SK-N-SH treated with all-trans-retinoic acid at 6 μM for 48 hours (cell line): Measurements from ENCODE around the gene CPB1.

ENCODE experiments used
- ATAC-seq: fragments of 200-7000 bp; cut with Tn5 transposase; 3 replicates; pipeline ENCODE4 v1.9.1; 2020; ENCODE audit warnings: mild to moderate bottlenecking, moderate library complexity
- ARNTL ChIP-seq: fragments of 450-650 bp; formaldehyde crosslinking; IDR thresholded peaks from 2 replicates; pipeline ENCODE4 v1.5.0; 2020; ENCODE audit warnings: low read depth, mild to moderate bottlenecking, moderate library complexity, borderline replicate concordance
- BACH2 ChIP-seq: fragments of 250-450 bp; sonication (Bioruptor Pico); IDR thresholded peaks from 2 replicates; pipeline ENCODE4 v1.9.0; 2021; ENCODE audit warnings: mild to moderate bottlenecking, borderline replicate concordance
- CREB5 ChIP-seq: fragments of 250-450 bp; sonication (Bioruptor Pico); IDR thresholded peaks from 2 replicates; pipeline ENCODE4 v1.5.1; 2020; ENCODE audit warnings: low read depth, mild to moderate bottlenecking, moderate library complexity
- CSDC2 ChIP-seq: fragments of 250-450 bp; sonication (Bioruptor Pico); IDR thresholded peaks from 2 replicates; pipeline ENCODE4 v1.5.0; 2020; ENCODE audit warnings: mild to moderate bottlenecking, moderate library complexity
- CSRNP3 ChIP-seq: fragments of 250-450 bp; sonication (Bioruptor Pico); IDR thresholded peaks from 2 replicates; pipeline ENCODE4 v1.5.1; 2021; ENCODE audit warnings: mild to moderate bottlenecking, moderate library complexity
- ESRRG ChIP-seq: fragments of 250-450 bp; sonication (Bioruptor Pico); IDR thresholded peaks from 2 replicates; pipeline ENCODE4 v1.6.1; 2021; ENCODE audit warnings: mild to moderate bottlenecking
- GLIS3 ChIP-seq: fragments of 250-450 bp; sonication (Bioruptor Pico); IDR thresholded peaks from 2 replicates; pipeline ENCODE4 v1.5.0; 2020; ENCODE audit warnings: mild to moderate bottlenecking, moderate library complexity
- ISL1 ChIP-seq: fragments of 250-450 bp; sonication (Bioruptor Pico); IDR thresholded peaks from 2 replicates; pipeline ENCODE4 v2.1.2; 2022; ENCODE audit warnings: mild to moderate bottlenecking, moderate library complexity
- OSR1 ChIP-seq: fragments of 250-450 bp; sonication (Bioruptor Pico); IDR thresholded peaks from 2 replicates; pipeline ENCODE4 v1.8.0; 2022; ENCODE audit warnings: moderate library complexity, mild to moderate bottlenecking, inconsistent platforms
- POU6F1 ChIP-seq: fragments of 250-450 bp; sonication (Bioruptor Pico); IDR thresholded peaks from 2 replicates; pipeline ENCODE4 v1.8.0; 2021; ENCODE audit warnings: low read depth, mild to moderate bottlenecking, moderate library complexity, borderline replicate concordance
- PPARA ChIP-seq: fragments of 250-450 bp; sonication (Bioruptor Pico); IDR thresholded peaks from 2 replicates; pipeline ENCODE4 v1.5.0; 2020; ENCODE audit warnings: mild to moderate bottlenecking, borderline replicate concordance
- RARB ChIP-seq: fragments of 250-450 bp; sonication (Bioruptor Pico); IDR thresholded peaks from 2 replicates; pipeline ENCODE4 v1.8.0; 2021; ENCODE audit warnings: mild to moderate bottlenecking, moderate library complexity
- SNAI2 ChIP-seq: fragments of 250-450 bp; sonication (Bioruptor Pico); IDR thresholded peaks from 2 replicates; pipeline ENCODE4 v1.5.0; 2020; ENCODE audit warnings: mild to moderate bottlenecking, moderate library complexity
- TCF4 ChIP-seq: fragments of 250-450 bp; sonication (Bioruptor Pico); IDR thresholded peaks from 2 replicates; pipeline ENCODE4 v1.8.0; 2021; ENCODE audit warnings: mild to moderate bottlenecking, moderate library complexity, borderline replicate concordance
- TSHZ2 ChIP-seq: fragments of 250-450 bp; sonication (Bioruptor Pico); IDR thresholded peaks from 2 replicates; pipeline ENCODE4 v1.5.0; 2020; ENCODE audit warnings: mild to moderate bottlenecking, moderate library complexity
- ZC3H10 ChIP-seq: fragments of 250-450 bp; sonication (Bioruptor Pico); IDR thresholded peaks from 2 replicates; pipeline ENCODE4 v1.5.1; 2021; ENCODE audit warnings: mild to moderate bottlenecking, moderate library complexity
- ZFP3 ChIP-seq: fragments of 250-450 bp; sonication (Bioruptor Pico); IDR thresholded peaks from 2 replicates; pipeline ENCODE4 v1.5.0; 2020; ENCODE audit warnings: mild to moderate bottlenecking, moderate library complexity
- ZFP30 ChIP-seq: fragments of 450-650 bp; formaldehyde crosslinking; IDR thresholded peaks from 2 replicates; pipeline ENCODE4 v1.5.0; 2022; ENCODE audit warnings: mild to moderate bottlenecking, moderate library complexity
- ZNF565 ChIP-seq: fragments of 450-650 bp; formaldehyde crosslinking; conservative IDR thresholded peaks from 2 replicates; pipeline ENCODE4 v1.5.0; 2020; ENCODE audit warnings: low read depth, mild to moderate bottlenecking, moderate library complexity
- ZNF70 ChIP-seq: fragments of 450-650 bp; formaldehyde crosslinking; IDR thresholded peaks from 2 replicates; pipeline ENCODE4 v1.5.0; 2020; ENCODE audit warnings: mild to moderate bottlenecking, moderate library complexity
- ZNF8 ChIP-seq: fragments of 450-650 bp; formaldehyde crosslinking; IDR thresholded peaks from 2 replicates; pipeline ENCODE4 v1.5.0; 2020; ENCODE audit warnings: mild to moderate bottlenecking, moderate library complexity

CPB1 gene

GRCh38 chr3:148792516-148792915 lies 35.1 kb upstream of the CPB1 start:
- TF ChIP-seq ZNF70 (CRISPR knock-in tag): no peak
- no peak for TF ChIP-seq ARNTL
- TF ChIP-seq CSRNP3 (CRISPR knock-in tag): no peak
- TF ChIP-seq CREB5 (CRISPR knock-in tag): no peak
- ATAC-seq: no peak

- TF ChIP-seq RARB (CRISPR knock-in tag) (no peak), TSHZ2 (CRISPR knock-in tag) (no peak), SNAI2 (CRISPR knock-in tag) (no peak), ZFP30 (no peak), POU6F1 (CRISPR knock-in tag) (no peak), ZFP3 (CRISPR knock-in tag) (no peak), OSR1 (CRISPR knock-in tag) (no peak), GLIS3 (CRISPR knock-in tag) (no peak), ZNF8 (CRISPR knock-in tag) (no peak), PPARA (no peak), CSDC2 (no peak), ARNTL (no peak), BACH2 (CRISPR knock-in tag) (no peak), CREB5 (CRISPR knock-in tag) (no peak), ZNF70 (CRISPR knock-in tag) (no peak), ZNF565 (CRISPR knock-in tag) (no peak), CSRNP3 (CRISPR knock-in tag) (no peak), ESRRG (CRISPR knock-in tag) (no peak), ZC3H10 (CRISPR knock-in tag) (no peak), ISL1 (CRISPR knock-in tag) (no peak)
- ATAC-seq: no peak
These were observed 30.8 kb upstream of the CPB1 start for GRCh38 chr3:148796799-148797198.

GRCh38 chr3:148797795-148798194 lies 29.8 kb upstream of the CPB1 start:
- TF ChIP-seq ZFP3 (CRISPR knock-in tag) (no peak), ZNF70 (CRISPR knock-in tag) (no peak), ARNTL (no peak), RARB (CRISPR knock-in tag) (no peak), TCF4 (no peak), CSDC2 (no peak), TSHZ2 (CRISPR knock-in tag) (no peak), ZNF565 (CRISPR knock-in tag) (no peak), SNAI2 (CRISPR knock-in tag) (no peak), PPARA (no peak), ESRRG (CRISPR knock-in tag) (no peak), OSR1 (CRISPR knock-in tag) (no peak), CSRNP3 (CRISPR knock-in tag) (no peak), CREB5 (CRISPR knock-in tag) (no peak)
- ATAC-seq: no peak
